Measurements from ENCODE around the gene CDC73.

DNA sequence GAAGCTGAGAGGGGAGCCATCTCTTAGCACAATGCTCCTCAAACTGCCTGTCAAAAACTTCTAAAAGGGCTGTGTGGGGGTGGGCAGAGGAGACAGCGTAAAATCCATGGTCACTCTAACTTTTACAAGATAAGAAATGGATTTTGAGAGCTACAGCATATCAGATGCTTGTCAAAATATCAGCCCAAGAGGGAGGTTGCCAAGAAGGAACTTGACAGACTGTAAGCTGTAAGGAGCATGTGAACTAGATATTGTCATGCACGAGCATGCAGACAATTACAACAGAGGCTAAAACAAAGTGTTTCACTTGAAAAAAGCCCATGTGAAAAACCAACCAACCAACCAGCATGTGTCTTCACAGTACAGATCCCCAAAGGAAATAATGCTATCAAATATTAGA is 171.9 kb downstream of the CDC73 start:
- TF ChIP-seq POLR2AphosphoS5 (IDR thresholded peaks at IDR 0.05; ENCODE audit: low read depth, low read length) = no peak
- TF ChIP-seq, protein P1, sequence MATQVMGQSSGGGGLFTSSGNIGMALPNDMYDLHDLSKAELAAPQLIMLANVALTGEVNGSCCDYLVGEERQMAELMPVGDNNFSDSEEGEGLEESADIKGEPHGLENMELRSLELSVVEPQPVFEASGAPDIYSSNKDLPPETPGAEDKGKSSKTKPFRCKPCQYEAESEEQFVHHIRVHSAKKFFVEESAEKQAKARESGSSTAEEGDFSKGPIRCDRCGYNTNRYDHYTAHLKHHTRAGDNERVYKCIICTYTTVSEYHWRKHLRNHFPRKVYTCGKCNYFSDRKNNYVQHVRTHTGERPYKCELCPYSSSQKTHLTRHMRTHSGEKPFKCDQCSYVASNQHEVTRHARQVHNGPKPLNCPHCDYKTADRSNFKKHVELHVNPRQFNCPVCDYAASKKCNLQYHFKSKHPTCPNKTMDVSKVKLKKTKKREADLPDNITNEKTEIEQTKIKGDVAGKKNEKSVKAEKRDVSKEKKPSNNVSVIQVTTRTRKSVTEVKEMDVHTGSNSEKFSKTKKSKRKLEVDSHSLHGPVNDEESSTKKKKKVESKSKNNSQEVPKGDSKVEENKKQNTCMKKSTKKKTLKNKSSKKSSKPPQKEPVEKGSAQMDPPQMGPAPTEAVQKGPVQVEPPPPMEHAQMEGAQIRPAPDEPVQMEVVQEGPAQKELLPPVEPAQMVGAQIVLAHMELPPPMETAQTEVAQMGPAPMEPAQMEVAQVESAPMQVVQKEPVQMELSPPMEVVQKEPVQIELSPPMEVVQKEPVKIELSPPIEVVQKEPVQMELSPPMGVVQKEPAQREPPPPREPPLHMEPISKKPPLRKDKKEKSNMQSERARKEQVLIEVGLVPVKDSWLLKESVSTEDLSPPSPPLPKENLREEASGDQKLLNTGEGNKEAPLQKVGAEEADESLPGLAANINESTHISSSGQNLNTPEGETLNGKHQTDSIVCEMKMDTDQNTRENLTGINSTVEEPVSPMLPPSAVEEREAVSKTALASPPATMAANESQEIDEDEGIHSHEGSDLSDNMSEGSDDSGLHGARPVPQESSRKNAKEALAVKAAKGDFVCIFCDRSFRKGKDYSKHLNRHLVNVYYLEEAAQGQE (IDR thresholded peaks at IDR 0.05; ENCODE audit: insufficient read depth in 1 of 2, low read depth in 2 of 2, low read length in 2 of 2) = no peak
